DMS153 treated with DMSO at 0.1 percent for 48 hours (cell line): ENCODE results near the gene U2AF1L4.

ENCODE experiments used
- DNase-seq: peaks from one replicate; lab custom pipeline; 2025; ENCODE audit not compliant: unreplicated experiment; lab: John Stamatoyannopoulos, UW

Gene U2AF1L4

GRCh38 chr19:35742121-35742724, 3.0 kb downstream of the U2AF1L4 start, which contains the start of gene IGFLR1:
TSS of gene IGFLR1 (minus strand) at chr19:35742452. CDS start at chr19:35741180, 1,272 bp downstream.
- no peak for DNase-seq

- no peak for DNase-seq
Observed at GRCh38 chr19:35741203-35741515, 4.1 kb downstream of the U2AF1L4 start.

GRCh38 chr19:35740423-35741202, 4.6 kb downstream of the U2AF1L4 start:
- DNase-seq = peak; percentile 95

- no peak for DNase-seq
Observed at GRCh38 chr19:35740108-35740422, 5.2 kb downstream of the U2AF1L4 start.

GRCh38 chr19:35739275-35740107, 5.7 kb downstream of the U2AF1L4 start:
- DNase-seq = no peak

GRCh38 chr19:35738887-35739229, 6.4 kb downstream of the U2AF1L4 start:
- no peak for DNase-seq

- DNase-seq = no peak
Observed at GRCh38 chr19:35738021-35738886, 7.0 kb downstream of the U2AF1L4 start.

GRCh38 chr19:35736913-35737886, 8.0 kb downstream of the U2AF1L4 start:
- DNase-seq = no peak

- no peak for DNase-seq
Observed at GRCh38 chr19:35734889-35735288, 10.3 kb downstream of the U2AF1L4 start.

- no peak for DNase-seq
Observed at GRCh38 chr19:35734273-35734672, 10.9 kb downstream of the U2AF1L4 start.

- DNase-seq = no peak
Observed at GRCh38 chr19:35733180-35734125, 11.8 kb downstream of the U2AF1L4 start.

- no peak for DNase-seq
Observed at GRCh38 chr19:35732540-35733179, 12.6 kb downstream of the U2AF1L4 start.

GRCh38 chr19:35731779-35732405, 13.3 kb downstream of the U2AF1L4 start:
- DNase-seq = no peak

- DNase-seq = no peak
Observed at GRCh38 chr19:35731353-35731752, 13.9 kb downstream of the U2AF1L4 start.

- DNase-seq = no peak
Observed at GRCh38 chr19:35730326-35730725, 14.9 kb downstream of the U2AF1L4 start.

GRCh38 chr19:35729763-35730162, 15.5 kb downstream of the U2AF1L4 start:
- no peak for DNase-seq

GRCh38 chr19:35729021-35729420, 16.2 kb downstream of the U2AF1L4 start:
- no peak for DNase-seq
